Fibroblast of the conjunctiva (primary cell): Measurements from ENCODE around the gene FOXP4.

ENCODE experiments used
- DNase-seq: peaks from one replicate; pipeline ENCODE4 v3.0.0-alpha.2; 2010; ENCODE audit warnings: low read depth

Gene FOXP4, protein sequence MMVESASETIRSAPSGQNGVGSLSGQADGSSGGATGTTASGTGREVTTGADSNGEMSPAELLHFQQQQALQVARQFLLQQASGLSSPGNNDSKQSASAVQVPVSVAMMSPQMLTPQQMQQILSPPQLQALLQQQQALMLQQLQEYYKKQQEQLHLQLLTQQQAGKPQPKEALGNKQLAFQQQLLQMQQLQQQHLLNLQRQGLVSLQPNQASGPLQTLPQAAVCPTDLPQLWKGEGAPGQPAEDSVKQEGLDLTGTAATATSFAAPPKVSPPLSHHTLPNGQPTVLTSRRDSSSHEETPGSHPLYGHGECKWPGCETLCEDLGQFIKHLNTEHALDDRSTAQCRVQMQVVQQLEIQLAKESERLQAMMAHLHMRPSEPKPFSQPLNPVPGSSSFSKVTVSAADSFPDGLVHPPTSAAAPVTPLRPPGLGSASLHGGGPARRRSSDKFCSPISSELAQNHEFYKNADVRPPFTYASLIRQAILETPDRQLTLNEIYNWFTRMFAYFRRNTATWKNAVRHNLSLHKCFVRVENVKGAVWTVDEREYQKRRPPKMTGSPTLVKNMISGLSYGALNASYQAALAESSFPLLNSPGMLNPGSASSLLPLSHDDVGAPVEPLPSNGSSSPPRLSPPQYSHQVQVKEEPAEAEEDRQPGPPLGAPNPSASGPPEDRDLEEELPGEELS

DNA sequence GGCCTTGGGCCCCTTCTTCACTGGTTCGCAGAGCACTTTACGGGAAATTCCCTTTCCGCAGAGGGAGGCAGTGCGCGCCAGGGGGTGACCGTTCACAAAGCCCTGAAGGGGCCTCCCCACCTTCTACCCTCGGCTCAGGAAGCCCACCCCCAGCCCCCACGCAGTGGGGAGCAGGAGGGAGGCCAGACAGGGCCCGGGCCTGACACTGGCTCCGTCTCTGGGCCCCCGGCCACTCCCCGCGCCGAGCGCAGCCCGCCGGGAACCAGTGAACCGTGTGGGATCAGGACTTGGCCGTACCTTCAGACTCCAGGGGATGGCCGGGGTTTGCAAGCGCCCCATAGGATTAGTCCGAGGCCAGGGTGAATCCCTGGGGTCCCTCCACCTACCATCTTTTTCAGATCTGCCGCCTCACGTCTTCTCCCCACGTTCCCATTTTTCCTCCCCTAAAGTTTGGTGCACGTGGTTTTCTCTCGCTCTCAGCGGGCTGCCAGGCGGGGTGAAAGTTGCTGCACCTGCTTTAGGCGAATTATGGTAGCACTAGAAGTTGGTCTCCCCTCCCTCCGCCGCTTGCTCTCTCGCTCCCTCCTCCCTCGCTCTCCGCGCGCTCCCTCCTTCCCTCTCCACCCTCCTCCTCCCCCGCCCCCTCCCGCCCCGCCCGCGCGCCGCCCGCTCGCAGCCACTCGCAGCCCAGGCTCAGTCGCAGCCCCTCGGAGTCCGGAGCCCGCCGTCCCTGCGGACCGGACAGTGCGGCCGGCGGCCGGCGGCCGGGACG lies at the start of gene FOXP4:
Gene FOXP4 (plus strand): TSS at position 679 of the 772 bp plus-strand sequence. CDS start 19,380 bp downstream, outside the sequence.
- peak; percentile 82 for DNase-seq

DNA sequence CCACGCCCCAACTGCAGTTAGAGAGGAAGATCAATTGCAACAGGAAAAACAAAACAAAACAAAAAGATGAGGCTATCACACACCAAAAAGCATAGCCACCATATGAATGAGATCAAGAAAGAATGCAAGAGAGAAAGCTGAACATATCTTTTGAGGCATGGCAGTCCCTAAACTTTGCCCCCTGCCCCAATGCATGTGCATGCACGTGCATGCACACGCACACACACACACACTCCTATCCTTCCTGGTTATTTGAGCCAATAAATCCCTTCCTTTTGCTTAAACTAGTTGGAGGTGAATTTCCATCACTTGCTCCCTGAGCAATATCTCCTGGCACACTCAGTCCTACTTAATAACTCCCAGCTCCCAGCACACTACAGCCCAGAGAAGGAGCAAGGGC lies 48.6 kb upstream of the FOXP4 start:
- no peak for DNase-seq

DNA sequence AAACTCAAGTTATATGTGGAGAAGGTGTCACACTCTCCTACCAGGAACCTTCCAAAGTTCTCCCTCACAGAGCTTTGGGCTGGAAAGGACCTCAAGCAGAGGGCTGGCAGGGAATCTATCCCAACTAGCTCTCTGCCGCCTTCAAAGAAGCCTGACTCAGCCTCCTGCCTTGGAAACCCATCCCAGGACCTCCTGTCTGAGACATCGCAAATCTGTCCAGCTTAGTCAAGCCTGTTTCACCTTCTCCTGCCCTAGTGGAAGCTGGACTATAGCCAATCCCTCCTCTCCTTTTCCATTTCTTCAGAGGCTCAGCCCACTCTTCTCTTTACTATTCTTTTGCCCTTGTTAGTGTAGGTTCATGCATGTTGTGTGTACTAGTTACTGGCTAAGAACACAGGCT lies 48.2 kb upstream of the FOXP4 start:
- no peak for DNase-seq

DNA sequence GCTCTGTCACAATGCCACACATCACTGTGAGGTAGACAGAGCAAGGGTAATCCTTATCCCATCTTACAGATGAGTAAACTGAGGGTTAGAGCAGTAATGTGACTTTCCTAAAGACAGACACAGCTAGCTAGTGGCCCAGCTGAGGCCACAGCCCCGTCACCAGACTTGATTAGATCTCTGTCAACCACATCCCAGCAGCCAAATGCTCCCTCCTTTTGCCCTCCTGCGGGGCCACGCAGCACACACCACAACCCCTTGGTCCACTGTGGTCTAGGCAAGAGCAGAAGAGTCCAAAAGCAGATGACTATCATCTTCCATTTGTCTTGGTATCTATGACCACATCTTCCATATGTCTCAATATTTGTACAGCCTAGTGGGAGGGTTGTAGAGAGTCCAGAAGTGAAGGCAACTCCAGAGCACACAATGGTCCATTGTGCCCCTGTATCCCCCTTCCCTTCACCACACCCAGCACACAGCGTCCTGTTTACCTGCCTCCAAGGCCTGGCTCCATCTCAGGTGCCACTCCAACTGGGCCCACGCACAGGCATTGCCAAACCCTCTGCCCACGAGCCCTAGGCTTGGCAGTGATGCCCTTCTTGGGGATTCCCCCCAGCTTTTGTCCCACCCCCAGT lies 47.1 kb upstream of the FOXP4 start:
- no peak for DNase-seq

DNA sequence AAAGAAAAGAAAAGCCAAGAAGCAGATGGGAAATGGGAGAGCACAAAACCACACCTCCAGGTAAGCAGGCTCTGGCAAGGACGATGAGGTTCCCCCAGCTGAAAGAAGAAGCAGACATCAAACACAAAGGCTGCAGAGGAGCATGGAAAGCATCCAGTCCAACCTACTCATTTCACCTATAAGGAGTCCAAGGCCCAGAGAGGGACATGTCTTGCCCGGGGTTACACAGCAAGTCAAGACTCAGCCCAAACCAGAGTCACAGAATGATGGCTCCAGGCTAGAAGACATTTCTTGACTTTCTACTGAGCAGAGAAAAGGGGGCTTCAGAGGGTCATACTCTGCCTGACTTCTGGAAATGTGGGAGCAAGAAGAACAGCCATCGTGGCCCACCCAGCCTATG lies 45.6 kb upstream of the FOXP4 start:
- DNase-seq = no peak

DNA sequence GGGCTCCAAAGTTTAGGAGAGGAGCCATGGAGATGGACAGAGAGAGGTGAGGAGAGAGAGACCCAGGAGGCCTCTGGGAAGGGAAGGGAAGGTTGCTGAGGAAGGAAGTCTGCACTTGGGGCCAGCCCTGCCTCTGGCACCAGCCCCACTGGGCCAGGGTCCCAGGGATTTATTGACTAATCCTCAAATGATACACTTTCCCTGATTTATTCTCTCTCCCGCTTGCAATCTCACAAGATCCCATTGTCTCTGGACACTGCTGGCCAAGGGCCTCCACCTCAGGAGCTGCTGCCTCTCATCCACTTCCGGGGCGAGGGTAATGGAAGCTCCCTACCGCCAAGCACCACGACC lies 43.6 kb upstream of the FOXP4 start:
- no peak for DNase-seq

DNA sequence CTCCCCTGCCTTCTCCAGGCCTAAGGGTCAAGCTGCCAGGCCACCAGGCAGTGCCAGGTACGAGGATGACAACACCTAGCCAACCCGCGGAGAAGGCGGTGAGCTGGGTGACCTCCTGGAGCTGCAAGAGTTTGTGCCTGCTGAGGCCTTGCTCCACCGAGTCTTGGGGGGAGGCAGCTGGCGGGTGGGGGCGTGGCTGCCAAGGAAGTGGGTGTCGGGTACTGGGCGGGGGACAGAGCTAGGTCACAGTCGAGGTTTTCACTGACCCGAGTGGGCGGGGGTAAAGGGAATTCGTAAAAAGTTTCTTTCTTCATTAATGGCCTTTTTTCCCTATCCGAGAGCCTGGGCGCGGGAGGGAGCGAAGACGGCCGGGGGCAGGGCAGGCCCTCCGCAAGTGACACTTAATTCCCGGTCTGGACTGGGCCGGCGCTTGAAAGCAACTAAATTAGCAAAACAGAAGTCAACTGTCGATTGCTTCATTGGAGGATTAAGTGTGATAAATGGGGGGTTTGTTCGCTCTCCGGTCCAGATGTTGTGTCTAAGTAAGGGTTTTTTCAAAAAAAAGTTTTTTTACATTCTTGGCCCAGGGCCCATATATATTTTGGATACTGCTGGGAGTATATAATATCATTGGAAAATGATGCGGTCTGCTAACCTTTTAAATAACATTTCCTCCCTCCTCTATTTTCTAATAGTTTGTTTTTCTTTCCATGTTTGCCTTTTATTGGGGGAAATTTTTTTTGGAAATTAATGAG lies 43.1 kb upstream of the FOXP4 start:
- no peak for DNase-seq

DNA sequence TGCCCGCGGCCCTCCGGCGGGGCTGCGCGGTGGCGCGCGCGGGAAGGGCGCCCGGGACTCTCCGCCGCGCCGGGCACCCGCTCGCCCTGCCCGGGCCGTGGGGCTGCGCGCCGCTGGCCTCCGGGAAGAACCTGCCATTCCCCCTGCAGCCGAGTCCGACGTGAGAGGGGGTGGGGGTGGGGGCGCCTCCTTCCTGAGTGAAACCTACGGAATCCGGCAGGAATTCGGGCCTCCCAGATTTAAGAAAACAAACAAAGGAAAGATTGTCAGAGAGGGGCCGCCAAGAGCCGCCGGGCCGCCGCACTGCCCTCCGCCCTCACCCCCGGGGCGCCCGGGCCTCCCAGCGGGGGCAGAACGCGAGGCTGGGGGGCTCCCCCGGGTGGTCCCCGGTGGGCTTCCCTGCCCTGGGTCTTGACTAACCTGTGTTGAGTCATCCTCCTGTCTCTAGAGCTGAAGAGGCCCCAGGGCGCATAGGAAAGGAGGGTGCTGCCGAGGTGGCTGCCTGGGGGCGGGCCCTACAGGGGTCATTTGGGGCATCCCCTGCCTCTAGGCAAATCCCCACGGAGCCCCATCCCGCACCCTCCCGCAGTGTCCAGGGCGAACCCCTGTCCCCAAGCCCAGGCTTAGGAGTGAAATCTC lies 42.2 kb upstream of the FOXP4 start:
- no peak for DNase-seq

DNA sequence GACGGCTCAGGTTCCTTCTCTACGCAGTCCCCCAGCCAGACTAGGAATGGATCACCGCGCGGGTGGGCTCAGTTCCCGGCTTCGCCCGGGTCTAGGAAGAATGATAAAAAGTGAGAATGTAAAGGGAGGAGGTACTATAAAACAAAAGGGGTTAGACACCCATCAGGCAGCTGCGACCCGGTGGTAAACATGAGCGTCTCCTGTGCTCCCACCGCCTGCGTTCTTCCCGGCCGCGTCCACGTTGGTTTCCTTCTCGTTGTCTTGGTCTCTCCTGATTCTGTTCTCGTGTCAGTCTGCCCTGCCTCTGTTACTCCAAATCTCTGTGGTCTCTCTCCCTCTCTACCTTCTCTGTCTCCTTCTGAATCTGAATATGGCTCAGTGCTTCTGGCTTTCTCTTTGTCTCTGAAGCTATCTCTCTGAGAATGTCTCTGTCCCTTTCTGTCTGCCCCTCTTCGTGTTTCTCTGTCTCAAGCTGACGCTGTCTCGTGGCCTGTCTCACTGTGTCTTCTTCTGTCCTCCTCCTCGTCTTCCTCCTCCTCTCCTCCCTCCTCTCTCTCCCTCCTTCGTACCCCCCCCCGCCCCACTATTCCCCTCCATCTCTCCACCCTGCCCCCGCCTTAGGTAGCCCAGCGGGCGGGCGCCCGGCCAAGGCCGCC lies 41.6 kb upstream of the FOXP4 start:
- no peak for DNase-seq

DNA sequence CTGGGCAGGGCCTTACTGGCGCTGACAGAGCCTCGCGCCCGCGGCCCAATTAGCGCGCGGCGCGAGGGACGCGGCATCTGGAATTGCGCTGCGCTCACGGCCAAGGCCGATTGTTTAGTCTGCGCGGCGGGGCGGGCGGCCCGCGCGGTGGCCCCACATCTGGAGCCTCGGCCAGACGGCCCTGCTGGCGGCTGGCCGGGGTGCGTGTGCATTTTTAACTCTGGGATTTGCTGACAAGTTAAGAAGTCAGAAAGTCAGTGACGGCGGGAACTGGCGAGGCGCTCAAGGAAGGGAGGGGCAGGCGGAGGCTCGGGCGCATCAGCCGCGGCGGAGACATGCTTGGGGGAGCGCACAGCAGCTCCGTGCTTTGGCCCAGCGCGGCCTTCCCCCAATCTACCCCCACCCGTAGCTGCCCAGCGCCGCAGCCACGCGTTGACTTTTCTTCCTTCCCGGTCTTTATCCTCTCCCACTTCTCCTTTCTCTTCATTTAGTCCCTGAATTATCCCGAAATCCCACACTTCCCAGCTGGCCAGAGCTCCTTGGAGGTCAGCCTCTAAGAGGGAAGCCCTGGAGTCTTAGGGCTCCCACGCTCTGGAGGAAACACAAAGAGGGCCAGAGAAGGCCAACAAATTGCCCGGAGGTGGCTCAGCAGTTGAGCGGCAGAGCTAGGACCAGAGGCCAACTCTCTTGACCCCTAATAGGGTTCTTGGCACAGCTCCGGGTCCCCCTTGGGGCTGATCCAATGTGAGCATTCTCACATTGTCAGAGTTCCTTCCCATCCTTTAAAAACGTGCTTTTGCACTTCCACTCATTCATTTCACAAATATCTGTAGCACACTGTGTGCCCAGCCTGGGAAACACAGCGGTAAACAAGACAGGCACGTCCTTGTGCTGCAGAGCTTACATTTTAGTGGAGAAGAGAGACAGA lies 40.8 kb upstream of the FOXP4 start:
- DNase-seq = peak; percentile 43

DNA sequence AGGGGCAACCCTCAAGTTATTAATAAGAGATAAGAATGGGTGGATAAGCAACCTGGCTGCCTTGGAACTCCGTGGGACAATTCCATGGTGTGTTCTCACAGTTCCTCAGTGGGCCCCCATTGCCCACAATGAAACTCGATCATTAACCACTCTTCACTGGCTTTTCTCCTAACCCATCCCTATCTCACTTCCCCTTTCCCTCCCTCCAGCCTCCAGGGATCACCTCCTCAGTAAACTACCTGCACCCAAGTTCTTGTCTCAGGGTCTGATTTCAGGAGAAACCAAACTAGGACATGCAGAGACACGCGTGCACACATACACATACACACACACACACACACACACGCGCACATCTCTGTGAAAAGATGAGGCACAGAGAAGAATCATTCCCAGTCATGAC lies 37.7 kb upstream of the FOXP4 start:
- no peak for DNase-seq

DNA sequence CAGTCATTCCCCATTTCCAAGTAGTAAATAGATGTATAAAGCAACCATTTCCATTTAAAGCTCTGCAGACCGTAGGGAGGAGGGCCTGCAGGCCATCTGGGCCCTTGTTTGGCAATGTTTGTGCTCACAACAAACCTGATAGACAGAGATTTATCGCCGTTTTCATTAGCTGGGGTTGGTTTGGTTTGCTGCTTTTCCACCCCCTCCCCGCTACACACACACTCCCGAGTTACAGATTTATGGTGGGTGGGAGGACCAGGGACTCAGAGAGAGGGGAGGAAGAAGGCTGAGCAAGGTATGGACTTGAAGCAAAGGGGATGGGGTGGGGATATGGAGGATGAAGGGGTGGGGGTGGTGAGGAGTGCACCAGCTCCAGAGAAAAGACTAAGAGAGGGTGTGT lies 36.6 kb upstream of the FOXP4 start:
- DNase-seq = no peak

DNA sequence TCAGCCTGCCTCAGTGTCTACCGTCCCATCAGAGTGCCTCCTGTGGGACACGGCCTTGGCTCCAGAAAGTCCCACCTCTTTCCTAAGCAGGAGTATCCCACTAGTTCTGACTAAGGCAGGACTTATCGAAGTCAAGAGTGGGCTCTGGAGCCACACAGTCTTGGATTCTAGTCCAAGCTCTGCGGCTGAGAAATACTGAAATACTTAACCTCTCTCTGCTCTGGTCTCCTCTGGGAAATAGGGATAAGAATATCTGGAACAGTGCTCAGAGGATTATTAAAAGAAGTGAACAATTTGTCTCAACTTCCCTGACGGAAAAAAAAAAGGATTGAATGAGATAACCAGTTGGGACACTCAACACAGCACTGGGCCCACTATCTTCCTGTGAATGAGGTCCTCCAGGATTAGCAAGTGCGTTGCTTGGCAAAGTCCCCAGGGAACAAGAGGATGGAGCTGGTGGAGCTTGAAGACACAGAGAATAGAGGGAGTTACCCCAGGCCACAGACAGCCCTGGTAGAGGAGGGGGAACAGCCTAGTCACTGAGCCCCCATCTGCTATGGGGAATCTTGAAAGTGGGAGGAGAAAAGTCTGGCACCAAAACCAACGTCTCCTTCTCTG lies 34.6 kb upstream of the FOXP4 start:
- no peak for DNase-seq

DNA sequence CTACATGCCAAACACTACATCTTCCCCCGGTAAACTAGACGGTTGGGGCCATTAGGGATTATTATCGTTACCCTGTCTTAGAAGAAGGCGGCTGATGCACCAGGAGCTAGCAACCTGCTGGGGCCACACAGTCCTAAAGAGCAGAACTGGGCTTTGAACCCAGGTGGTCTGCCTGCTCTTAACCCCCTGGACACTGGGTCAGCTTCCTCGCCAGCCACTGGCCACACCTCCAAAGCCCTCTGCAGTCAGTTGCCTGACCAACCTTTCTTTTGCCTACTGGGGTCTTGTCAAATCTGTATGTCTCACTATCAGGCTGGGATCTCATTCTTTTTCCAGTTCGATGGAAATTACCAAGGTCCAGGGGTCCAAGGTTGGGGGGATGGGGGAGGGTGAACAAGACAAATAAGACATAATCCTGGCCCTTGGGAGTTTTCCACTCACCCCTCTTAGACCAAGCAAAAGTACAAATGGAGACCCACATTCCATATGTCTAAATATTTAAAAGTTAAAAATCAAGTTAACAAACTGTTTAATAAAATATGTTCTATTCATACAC lies 34.0 kb upstream of the FOXP4 start:
- no peak for DNase-seq

DNA sequence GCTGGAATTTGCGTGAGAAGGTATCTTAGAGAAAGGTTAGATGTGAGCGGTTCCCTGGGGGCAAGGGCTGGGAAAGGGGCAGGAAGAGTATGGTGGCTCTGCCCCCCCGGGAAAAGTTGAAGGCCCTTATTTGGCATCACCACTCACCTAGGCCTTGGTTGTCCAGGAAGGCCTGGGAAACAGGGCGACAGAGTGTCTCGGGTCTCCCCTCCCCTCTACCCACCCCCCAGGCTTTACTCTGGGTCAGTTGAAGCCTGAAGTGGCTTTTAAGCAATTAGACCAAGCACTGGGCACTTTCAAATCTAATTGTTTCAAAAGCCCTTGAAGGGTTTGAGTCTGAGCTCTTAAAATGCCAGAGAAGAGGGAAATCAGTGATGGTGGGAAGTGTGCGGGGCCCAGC lies 30.2 kb upstream of the FOXP4 start:
- DNase-seq = no peak

DNA sequence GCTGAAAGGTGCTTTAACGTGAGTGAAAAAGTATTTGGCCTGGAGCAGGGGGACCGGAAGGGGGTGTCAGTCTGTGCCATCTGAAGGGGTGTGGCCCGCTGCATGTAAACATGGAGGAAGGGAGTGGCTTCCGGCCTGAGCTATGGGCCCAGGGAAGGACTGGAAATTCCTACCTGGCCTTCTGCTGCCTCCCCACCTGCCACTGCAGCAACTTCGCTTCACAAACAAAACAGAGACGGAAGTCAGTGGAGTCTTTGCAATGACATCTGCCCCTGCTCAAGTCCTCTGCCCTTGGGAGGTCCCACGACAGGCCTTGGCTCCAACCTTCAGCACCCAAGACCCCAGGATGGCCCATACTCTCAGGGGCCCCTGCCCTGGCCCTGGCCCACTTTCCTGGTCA lies 28.1 kb upstream of the FOXP4 start:
- no peak for DNase-seq

DNA sequence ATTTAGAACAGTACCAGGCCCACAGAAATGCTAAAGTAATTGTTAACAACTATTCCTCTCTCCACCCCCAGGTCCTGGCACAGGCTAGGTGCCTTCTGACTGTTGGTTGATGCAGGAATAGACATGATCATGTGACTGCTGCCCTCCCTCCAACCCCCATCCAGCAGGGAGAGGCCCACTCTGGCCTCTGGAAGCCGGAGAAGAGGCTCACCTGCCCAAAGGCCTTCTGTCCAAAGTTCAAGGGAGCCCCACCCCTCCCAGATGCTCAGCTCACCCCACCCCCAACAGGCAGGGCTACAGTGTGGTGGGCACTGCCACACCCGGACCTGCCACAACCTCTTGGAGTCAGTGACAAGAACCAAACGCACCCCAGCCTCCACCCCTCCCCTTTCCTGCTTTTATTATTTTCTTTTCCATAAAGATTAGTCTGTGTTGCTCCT lies 26.9 kb upstream of the FOXP4 start:
- no peak for DNase-seq

DNA sequence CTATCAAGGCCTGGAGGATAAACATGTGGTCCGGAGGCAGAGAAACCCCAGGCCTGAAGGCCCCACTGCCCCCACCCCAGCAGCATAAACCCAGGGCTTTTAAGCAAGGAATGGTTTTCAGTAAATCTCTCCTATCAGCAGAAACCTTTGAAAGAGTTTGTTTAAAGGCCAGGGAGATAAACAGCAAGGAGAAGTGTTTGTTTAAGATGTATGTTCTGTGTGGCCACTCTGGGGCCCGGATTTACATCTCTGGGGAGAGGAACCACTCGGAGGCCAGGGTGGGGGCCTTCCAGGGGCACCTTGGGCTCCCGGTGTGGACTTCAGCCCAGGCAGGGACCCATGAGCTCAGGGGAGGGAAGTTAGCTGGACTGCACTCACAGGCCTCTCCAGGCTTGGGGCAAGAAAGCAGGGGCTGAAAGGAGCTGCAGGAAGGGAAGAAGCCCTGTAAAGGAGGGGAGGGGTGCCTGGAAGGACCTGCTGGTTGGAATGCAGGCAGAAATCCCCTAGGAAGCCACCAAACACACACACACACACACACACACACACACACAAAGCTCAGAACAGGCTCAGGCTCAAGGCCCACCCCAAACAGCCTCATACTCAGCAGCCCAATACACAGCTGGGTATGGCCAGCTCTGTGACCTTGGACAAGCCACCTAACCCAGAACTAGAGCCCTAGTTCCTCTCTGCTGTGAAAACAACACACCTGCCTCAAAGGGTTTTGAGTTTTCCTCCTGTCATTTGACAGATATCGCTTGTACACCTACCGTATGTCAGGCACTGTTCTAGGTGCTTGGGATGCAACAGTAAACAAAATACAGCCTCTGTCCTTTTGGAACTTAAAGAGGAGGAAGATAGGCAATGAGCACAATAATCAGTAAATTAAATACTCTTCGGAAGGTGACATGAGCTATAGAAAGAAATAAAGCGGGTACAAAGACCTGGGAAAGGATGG lies 26.2 kb upstream of the FOXP4 start:
- no peak for DNase-seq
